NB4 (cell line): Measurements from ENCODE around the gene KIF21A.

ENCODE experiments used
- CTCF ChIP-seq: IDR thresholded peaks from one replicate; pipeline ENCODE4 v1.5.1; 2012; ENCODE audit warnings: low read depth, low read length
- MAX ChIP-seq: IDR thresholded peaks from 2 replicates; pipeline ENCODE4 v1.6.1; 2011; ENCODE audit warnings: low read depth, low read length
- MYC ChIP-seq: IDR thresholded peaks from 2 replicates; pipeline ENCODE4 v1.6.1; 2011; ENCODE audit warnings: low read depth, low read length
- POLR2A ChIP-seq: IDR thresholded peaks from 2 replicates; pipeline ENCODE4 v1.6.1; 2011; ENCODE audit warnings: mild to moderate bottlenecking; ENCODE audit not compliant: insufficient read length; ENCODE audit errors: extremely low read depth

- TF ChIP-seq CTCF (no peak), MAX (no peak), MYC (no peak), POLR2A (no peak)
Observed at GRCh38 chr12:39372204-39372925, 70.6 kb downstream of the KIF21A start.
